Measurements from ENCODE around the gene GPBP1L1. TPM values are rescaled to one million over a fixed set of nuclear protein-coding genes. Genes with fewer than 3 reads are reported as not detected.
A peak's percentile ranks its signal among the peaks of the same experiment; 100 is the strongest.

The GPBP1L1 gene
- total and polyA plus RNA-seq, 9 of the 15 experiments (the other 6 are each of a cell fraction or from before 2014, with no cell fraction given): 86.0 to 216 (median 138) TPM

GRCh38 chr1:45585496-45586075 lies 100.7 kb downstream of the GPBP1L1 start:
- Histone ChIP-seq H3K4me3 (peak overlapping the region; percentile 88), H4K20me1 (replicated peaks; ENCODE audit: control insufficient read depth, insufficient read depth, low read length) (peaks cover 35% of the 10 kb centered on the region), H3K9me3 (replicated peaks; ENCODE audit: control insufficient read depth, insufficient read depth, low read depth, low read length) (no peaks in the 10 kb centered on the region), H3K4me1 (replicated peaks in 1 of 2; ENCODE audit: control insufficient read depth in 2 of 2, insufficient read depth in 2 of 2, low read length in 2 of 2) (peaks cover 6 to 31% of the 10 kb centered on the region in 2 experiments; a peak in 4 of 5 replicates), H3K36me3 (ENCODE audit: control insufficient read depth, insufficient read depth, low read length) (peaks cover 52% of the 10 kb centered on the region), H3K27ac (ENCODE audit: extremely low read depth, low read depth, low read length) (peak overlapping the region; percentile 97), H3K27me3 (ENCODE audit: control insufficient read depth in 2 of 2, insufficient read depth in 2 of 2, low read length in 2 of 2) (no peaks in the 10 kb centered on the region), H3K9ac (ENCODE audit: insufficient read depth in 1 of 2, low read depth in 2 of 2, low read length in 2 of 2) (peak overlapping the region; percentile 89 to 99), H3K4me2 (ENCODE audit: insufficient read depth, low read length) (peak overlapping the region; percentile 99), H2AFZ (ENCODE audit: low read depth, low read length) (no peak overlapping the region), H3K9me1 (ENCODE audit: control insufficient read depth, insufficient read depth, low read length) (peaks cover 3% of the 10 kb centered on the region), H3K79me2 (ENCODE audit: control insufficient read depth, insufficient read depth, low read length) (peaks cover 71% of the 10 kb centered on the region)
- intact Hi-C loops (cut with micrococcal nuclease) (no loop called here), in situ Hi-C loops (cut with MboI) (no loop called here)
- ChIA-PET POLR2A (interaction anchor here (0.6 to 10.2 kb wide), 38 partner anchors 9 to 1223 kb away, joined by 3 to 142 read pairs (median 5); partner anchors contain the start of genes AKR1A1, CCDC163, GPBP1L1 and HECTD3), CTCF (ENCODE audit: low intra/inter-chr PET ratio) (no interaction called here)
- no TSS peak for BruUV-seq (replicated peaks)
- 4% methylated on average over 7 of the region's 7 CpGs for WGBS (ENCODE audit: insufficient coverage, low coverage, missing lambda C conversion rate)
- DNase-seq (ENCODE audit: extremely low read depth in 1 of 4, low spot score in 3 of 4) (no peak), ATAC-seq (no peak), FAIRE-seq (no peak)
- TF ChIP-seq TAF7 (tag; IDR thresholded peaks at IDR 0.05) (no peak), ELK3 (CRISPR knock-in tag; IDR thresholded peaks at IDR 0.05) (no peak), MED1 (CRISPR knock-in tag; IDR thresholded peaks at IDR 0.05; ENCODE audit: borderline replicate concordance) (no peak), E2F3 (CRISPR knock-in tag; IDR thresholded peaks at IDR 0.05) (no peak), ZNF347 (CRISPR knock-in tag; IDR thresholded peaks at IDR 0.05; ENCODE audit: low read depth) (no peak), XRCC3 (IDR thresholded peaks at IDR 0.05) (no peak), SREBF2 (CRISPR knock-in tag; IDR thresholded peaks at IDR 0.05) (no peak), HMBOX1 (IDR thresholded peaks at IDR 0.05) (no peak), HDAC8 (tag; IDR thresholded peaks at IDR 0.05) (no peak), E2F4 (CRISPR knock-in tag; IDR thresholded peaks at IDR 0.05; ENCODE audit: low read depth) (0 out of 2 replicates have a peak, but pooled peaks have one; percentile 27), EZH2 (IDR thresholded peaks at IDR 0.05; ENCODE audit: borderline replicate concordance, low read depth, low read length) (no peak), HNRNPUL1 (IDR thresholded peaks at IDR 0.05; ENCODE audit: low read length) (peak; percentile 76; the same call in 1 of the 2 replicates), GATAD2B (IDR thresholded peaks at IDR 0.05; ENCODE audit: borderline replicate concordance) (no peak), ZNF431 (CRISPR knock-in tag; IDR thresholded peaks at IDR 0.05) (0 out of 2 replicates have a peak, but pooled peaks have one; percentile 38)

Measured in K562 (cell line).